GM12891 (cell line): Measurements from ENCODE around the gene PDZD2.

Experiments
- DNase-seq: peaks from one replicate; pipeline ENCODE4 v3.0.0; 2011; ENCODE audit warnings: low spot score; ENCODE audit not compliant: insufficient read length
- FAIRE-seq: peaks from 2 replicates; lab custom pipeline; 2011; peaks lifted over from hg19 to GRCh38; lab: Jason Lieb, UNC
- PAX5 ChIP-seq: IDR thresholded peaks from 2 replicates; pipeline ENCODE4 v1.6.1; 2011; ENCODE audit warnings: low read length, moderate library complexity, mild to moderate bottlenecking; ENCODE audit not compliant: insufficient read depth, severe bottlenecking
- POLR2A ChIP-seq: IDR thresholded peaks from 2 replicates; pipeline ENCODE4 v1.6.1; 2011; ENCODE audit warnings: low read depth, low read length, control low read depth
- POLR2AphosphoS5 ChIP-seq: IDR thresholded peaks from 2 replicates; pipeline ENCODE4 v1.6.1; 2011; ENCODE audit warnings: low read depth, low read length, control low read depth
- POU2F2 ChIP-seq: IDR thresholded peaks from 2 replicates; pipeline ENCODE4 v1.6.1; 2011; ENCODE audit warnings: low read depth, mild to moderate bottlenecking, control low read depth, low read length, moderate library complexity
- SPI1 ChIP-seq: IDR thresholded peaks from 2 replicates; pipeline ENCODE4 v1.6.1; 2011; ENCODE audit warnings: low read depth, low read length, control low read depth
- TAF1 ChIP-seq: IDR thresholded peaks from 2 replicates; pipeline ENCODE4 v1.6.1; 2011; ENCODE audit warnings: low read depth, low read length, control low read depth

The PDZD2 gene

GRCh38 chr5:31918739-31919138 lies 279.8 kb downstream of the PDZD2 start:
- no peak for DNase-seq
- FAIRE-seq: no peak
- no peak for TF ChIP-seq TAF1
- no peak for TF ChIP-seq POU2F2
- no peak for TF ChIP-seq POLR2A
- TF ChIP-seq SPI1: no peak
- no peak for TF ChIP-seq POLR2AphosphoS5
- TF ChIP-seq PAX5: no peak

DNA sequence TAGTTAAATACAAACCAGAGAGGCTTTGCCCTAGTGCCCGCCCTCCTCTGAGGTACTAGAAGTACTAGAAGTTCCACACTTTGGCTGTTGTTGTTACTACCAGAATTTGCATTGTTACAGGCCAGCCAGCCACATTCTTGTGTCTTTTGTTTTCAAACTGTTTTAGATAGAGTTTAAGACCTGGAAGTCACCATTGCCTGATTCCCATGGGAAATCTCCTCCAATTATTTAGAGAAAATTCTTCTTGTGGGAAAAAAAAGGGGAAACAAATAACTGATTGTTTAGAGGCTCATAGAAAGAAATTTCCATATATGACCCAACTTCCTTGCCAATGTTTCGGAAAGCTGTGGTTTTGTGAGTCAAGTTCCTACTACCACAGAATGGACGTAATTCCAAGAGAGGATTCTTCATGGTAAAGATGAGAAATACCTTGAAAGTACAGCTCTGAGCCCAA lies 282.9 kb downstream of the PDZD2 start:
- DNase-seq: no peak
- no peak for FAIRE-seq
- TF ChIP-seq SPI1 (no peak), POLR2AphosphoS5 (no peak), POLR2A (no peak), TAF1 (no peak), PAX5 (no peak), POU2F2 (no peak)

DNA sequence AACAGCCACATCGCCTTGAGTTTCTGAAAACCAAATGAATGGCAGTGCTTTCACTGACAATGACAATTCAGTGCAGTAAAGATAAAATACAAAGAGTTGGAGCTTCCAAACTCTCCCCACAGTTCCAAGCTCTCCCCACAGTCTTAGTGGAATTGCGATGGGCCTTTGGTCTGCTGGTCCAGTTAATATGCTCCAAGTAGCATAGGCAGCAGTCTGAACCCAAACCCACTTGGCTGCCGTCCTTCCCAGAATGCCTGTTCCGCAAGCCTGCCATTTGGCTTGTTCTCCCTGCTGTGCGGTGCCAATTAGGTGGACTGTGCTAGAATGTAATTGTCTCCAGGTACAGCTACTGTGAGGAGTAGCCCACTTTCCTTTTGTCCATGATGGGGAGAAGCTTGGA lies 285.1 kb downstream of the PDZD2 start:
- no peak for FAIRE-seq
- DNase-seq: no peak
- TF ChIP-seq TAF1: no peak
- no peak for TF ChIP-seq POU2F2
- no peak for TF ChIP-seq SPI1
- TF ChIP-seq PAX5: no peak
- TF ChIP-seq POLR2AphosphoS5: no peak
- no peak for TF ChIP-seq POLR2A

GRCh38 chr5:31931874-31932273 lies 292.9 kb downstream of the PDZD2 start:
- FAIRE-seq (no peak), DNase-seq (no peak)
- TF ChIP-seq PAX5 (no peak), SPI1 (no peak), POLR2AphosphoS5 (no peak), TAF1 (no peak), POLR2A (no peak), POU2F2 (no peak)

DNA sequence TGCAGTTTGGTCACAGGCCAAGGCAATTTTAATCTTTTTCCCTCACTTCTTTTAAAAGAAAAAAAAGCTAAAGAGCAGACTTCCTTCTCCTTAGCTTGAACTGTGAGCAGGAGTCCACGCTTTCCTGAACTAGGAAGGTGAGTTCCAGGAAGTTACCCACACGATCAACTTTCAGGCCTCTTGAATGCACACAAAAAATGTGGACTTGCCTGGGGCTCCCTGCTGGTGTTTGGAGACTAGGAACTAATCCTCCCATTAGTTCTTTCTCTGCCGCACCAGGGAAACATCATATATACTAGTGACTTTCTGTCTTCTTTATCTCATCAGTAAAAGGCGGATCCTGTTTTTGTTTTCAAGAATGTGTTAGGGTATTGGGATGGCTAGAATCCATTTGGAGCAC lies 295.2 kb downstream of the PDZD2 start:
- DNase-seq (no peak), FAIRE-seq (no peak)
- no peak for TF ChIP-seq TAF1
- TF ChIP-seq POLR2A: no peak
- no peak for TF ChIP-seq SPI1
- no peak for TF ChIP-seq POLR2AphosphoS5

DNA sequence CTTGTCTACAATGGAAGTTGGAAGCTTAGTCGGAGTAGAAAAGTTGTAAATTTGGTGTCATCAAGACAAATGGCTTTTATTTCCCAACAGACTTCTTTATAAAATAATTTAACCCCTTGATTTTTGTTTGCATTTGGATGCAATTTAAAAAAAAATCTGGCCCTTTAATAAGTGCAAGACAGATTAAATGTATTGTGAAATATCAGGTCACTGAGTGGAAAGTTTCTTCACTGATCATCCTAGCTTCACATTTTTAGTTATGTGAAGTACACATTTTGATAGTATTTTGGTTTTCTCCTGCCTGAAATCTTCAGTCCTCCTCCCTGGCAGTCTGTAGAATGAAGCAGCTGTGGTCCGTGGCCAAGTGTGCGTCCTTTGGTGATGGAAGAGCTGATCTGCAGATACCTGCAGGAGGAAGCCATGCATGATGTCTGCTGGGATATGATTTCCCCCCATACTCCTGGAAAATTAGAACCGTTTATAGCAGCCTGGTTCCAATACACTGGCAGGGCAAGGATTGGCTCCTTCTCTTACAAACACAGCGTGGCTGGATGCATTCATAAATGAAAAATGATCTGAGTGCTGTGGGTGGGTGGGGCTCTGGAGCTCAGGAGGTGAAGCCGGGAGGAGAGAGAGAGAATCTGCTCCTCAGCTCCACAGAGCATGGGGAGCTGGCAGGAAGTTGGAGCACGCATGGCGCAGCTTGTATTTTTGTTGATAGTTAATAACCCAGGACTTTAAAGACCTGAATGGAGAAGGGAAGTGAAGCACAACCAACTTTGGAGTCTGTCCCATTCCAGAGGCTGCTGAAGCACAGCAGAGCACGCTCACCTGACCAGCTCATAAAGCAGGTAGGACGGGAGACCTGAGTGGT lies 296.8 kb downstream of the PDZD2 start:
- DNase-seq: no peak
- FAIRE-seq: no peak
- TF ChIP-seq POLR2A: no peak
- TF ChIP-seq TAF1: no peak
- no peak for TF ChIP-seq POU2F2
- no peak for TF ChIP-seq PAX5
- no peak for TF ChIP-seq POLR2AphosphoS5
- no peak for TF ChIP-seq SPI1

GRCh38 chr5:31936683-31937082 lies 297.8 kb downstream of the PDZD2 start:
- TF ChIP-seq POU2F2 (no peak), PAX5 (no peak), SPI1 (no peak), POLR2AphosphoS5 (no peak), TAF1 (no peak)
- no peak for FAIRE-seq
- DNase-seq: no peak

- no peak for FAIRE-seq
- no peak for TF ChIP-seq PAX5
- TF ChIP-seq POLR2AphosphoS5: no peak
- no peak for TF ChIP-seq POU2F2
- no peak for TF ChIP-seq TAF1
- no peak for TF ChIP-seq POLR2A
- no peak for TF ChIP-seq SPI1
- no peak for DNase-seq
Observed at GRCh38 chr5:31937226-31937625, 298.3 kb downstream of the PDZD2 start.

DNA sequence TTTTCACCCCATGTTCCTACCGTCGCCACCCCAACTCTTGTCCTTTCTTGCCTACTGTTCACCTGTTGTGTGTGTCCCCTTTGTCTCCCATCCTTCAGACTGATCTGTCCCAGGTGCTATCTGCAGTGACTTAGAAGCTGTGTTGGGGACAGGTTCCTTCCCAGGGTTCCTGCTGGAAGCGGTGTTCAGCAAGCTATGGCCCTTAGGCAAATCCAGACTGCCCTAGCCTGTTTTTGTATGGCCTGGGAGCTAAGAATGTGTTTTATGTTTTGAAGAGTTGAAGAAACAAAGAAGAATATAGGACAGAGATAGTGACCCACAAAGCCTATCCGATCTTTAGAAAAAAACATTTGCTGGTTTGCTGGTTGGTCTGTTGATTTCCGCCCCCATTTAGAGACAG lies 298.8 kb downstream of the PDZD2 start:
- FAIRE-seq (no peak), DNase-seq (no peak)
- TF ChIP-seq TAF1 (no peak), SPI1 (no peak), POLR2A (no peak), POU2F2 (no peak), PAX5 (no peak), POLR2AphosphoS5 (no peak)

DNA sequence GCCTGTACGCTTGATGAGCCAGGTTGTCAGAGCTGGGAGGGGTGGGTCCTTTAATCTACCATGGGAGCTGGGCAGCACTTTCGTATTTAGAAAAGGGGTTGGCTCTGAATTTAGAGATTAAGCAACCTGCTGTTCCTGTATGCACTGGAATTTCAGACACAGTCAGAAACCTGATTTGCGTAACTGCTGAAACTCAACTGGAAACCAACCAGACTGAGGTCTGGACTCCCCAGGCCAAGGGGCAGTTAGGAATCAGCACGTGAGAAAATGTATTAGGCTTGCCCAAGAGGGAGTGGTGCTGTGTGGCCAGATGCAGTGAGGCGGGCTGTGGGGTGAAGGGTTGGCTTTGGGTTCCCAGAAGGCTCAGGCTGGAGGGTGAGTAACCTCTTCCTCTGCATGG lies 300.2 kb downstream of the PDZD2 start:
- no peak for TF ChIP-seq POLR2AphosphoS5
- TF ChIP-seq PAX5: no peak
- DNase-seq (no peak), FAIRE-seq (no peak)
